Measurements from ENCODE around the gene YY1AP1. TPM values are rescaled to one million over a fixed set of nuclear protein-coding genes. Genes with fewer than 3 reads are reported as not detected.
"Not testable (repeated sequence)": the region's sequence is repeated elsewhere in the genome, so short reads cannot be mapped to it uniquely, and the experiment has no call there.

YY1AP1 gene
- total and polyA plus RNA-seq, 12 donors = 44.0 to 70.4 (median 57.6) TPM

DNA sequence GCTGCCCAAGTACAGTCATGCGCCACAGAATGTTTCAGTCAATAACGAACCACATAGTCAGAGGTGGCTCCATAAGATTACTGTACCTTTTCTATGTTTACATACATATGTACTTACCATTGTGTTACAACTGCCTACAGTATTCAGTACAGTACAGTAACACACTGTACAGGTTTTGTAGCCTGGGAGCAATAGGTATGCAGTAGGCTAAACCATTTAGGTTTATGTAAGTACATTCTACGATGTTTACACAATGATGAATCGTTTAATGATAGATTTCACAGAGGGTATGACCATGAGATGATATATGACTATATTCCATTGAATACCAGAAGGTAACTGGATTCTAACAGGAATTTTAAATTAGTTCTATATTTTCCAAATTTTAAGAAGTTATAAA is 10.5 kb downstream of the YY1AP1 start:
- no peak overlapping the region for H3K4me3 ChIP-seq
- intact Hi-C loops (cut with DNase I) = no loop called here
- 82 to 87% (median 83%) methylated on average over 4 of the region's 4 CpGs for WGBS, 4 donors
- no peaks in the 10 kb centered on the region for H3K4me1 ChIP-seq (replicated peaks in 1 of 2)
- H3K36me3 ChIP-seq (replicated peaks in 1 of 2) = peaks cover 0 to 77% of the 10 kb centered on the region in 2 donors
- no peak overlapping the region for H3K27ac ChIP-seq
- H3K9me3 ChIP-seq (replicated peaks in 1 of 3) = no peaks in the 10 kb centered on the region
- no peak for TF ChIP-seq CTCF (IDR thresholded peaks at IDR 0.05)
- TF ChIP-seq POLR2A (IDR thresholded peaks at IDR 0.05) = no peak
- no peak for DNase-seq
- no peaks in the 10 kb centered on the region for H3K27me3 ChIP-seq

GRCh38 chr1:155673003-155673402 is 15.6 kb downstream of the YY1AP1 start:
- intact Hi-C loops (cut with DNase I) = no loop called here
- Histone ChIP-seq H3K4me3 (no peak overlapping the region), H3K4me1 (replicated peaks in 1 of 2) (no peaks in the 10 kb centered on the region), H3K27me3 (no peaks in the 10 kb centered on the region), H3K9me3 (replicated peaks in 1 of 3) (no peaks in the 10 kb centered on the region), H3K36me3 (replicated peaks in 1 of 2) (peaks cover 0 to 96% of the 10 kb centered on the region in 2 donors), H3K27ac (no peak overlapping the region)
- DNase-seq = no peak
- 86 to 92% (median 90%) methylated on average over 6 of the region's 6 CpGs for WGBS, 4 donors
- no peak for TF ChIP-seq POLR2A (IDR thresholded peaks at IDR 0.05)
- TF ChIP-seq CTCF (IDR thresholded peaks at IDR 0.05) = no peak

GRCh38 chr1:155671750-155672149 is 16.8 kb downstream of the YY1AP1 start:
- Histone ChIP-seq H3K9me3 (replicated peaks in 1 of 3) (no peaks in the 10 kb centered on the region), H3K4me1 (replicated peaks in 1 of 2) (no peaks in the 10 kb centered on the region), H3K4me3 (no peak overlapping the region), H3K27ac (no peak overlapping the region), H3K27me3 (no peaks in the 10 kb centered on the region), H3K36me3 (replicated peaks in 1 of 2) (peaks cover 0 to 96% of the 10 kb centered on the region in 2 donors)
- intact Hi-C loops (cut with DNase I) = no loop called here
- no peak for DNase-seq
- WGBS, 4 donors = 93 to 95% (median 94%) methylated on average over 4 of the region's 4 CpGs
- TF ChIP-seq CTCF (IDR thresholded peaks at IDR 0.05) (no peak), POLR2A (IDR thresholded peaks at IDR 0.05) (no peak)

DNA sequence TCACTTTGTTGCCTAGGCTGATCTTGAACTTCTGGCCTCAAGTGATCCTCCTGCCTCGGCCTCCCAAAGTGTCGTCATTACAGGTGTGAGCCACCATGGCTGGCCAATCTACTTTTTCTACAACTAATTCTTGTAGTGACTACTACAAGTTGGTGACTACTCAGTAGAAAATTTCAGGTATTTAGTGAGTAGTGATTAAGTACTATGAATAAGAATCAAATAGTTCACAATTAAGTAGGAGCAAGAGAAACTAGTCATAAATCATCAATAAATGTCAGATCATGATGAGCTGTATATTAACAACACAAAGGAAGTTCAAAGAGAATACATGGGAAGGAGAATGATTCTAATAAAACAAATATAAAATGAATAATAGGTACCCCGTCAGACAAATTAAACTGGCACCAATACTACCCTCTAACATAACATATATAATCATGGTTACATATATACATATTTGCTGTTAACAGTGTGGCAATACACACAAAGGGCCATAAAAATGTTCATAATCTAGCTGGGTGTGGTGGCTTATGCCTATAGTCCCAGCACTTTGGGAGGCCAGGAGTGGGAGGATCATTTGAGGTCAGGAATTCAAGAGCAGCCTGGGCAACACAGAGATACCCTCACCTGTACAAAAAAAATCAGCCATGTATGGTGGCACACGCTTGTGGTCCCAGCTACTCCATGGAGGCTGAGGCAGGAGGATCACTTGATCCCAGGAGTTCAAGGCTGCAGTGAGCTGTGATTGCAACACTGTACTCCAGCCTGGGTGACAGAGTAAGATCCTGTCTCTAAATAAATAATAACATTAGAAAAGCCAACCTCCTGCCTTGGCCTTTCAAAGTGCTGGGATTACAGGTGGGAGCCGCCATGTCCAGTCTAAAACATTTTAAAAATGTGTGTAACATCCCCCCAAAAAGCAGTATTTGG is 19.1 kb downstream of the YY1AP1 start:
- Histone ChIP-seq H3K4me3 (no peak overlapping the region), H3K9me3 (replicated peaks in 1 of 3) (no peaks in the 10 kb centered on the region), H3K27ac (no peak overlapping the region), H3K4me1 (replicated peaks in 1 of 2) (no peaks in the 10 kb centered on the region), H3K36me3 (replicated peaks in 1 of 2) (peaks cover 0 to 95% of the 10 kb centered on the region in 2 donors), H3K27me3 (no peaks in the 10 kb centered on the region)
- no peak for DNase-seq
- no peak for TF ChIP-seq POLR2A (IDR thresholded peaks at IDR 0.05)
- TF ChIP-seq CTCF (IDR thresholded peaks at IDR 0.05) = no peak
- intact Hi-C loops (cut with DNase I) = no loop called here
- WGBS, 4 donors = 95 to 99% (median 98%) methylated on average over 5 of the region's 5 CpGs

- WGBS, 4 donors = 77 to 88% (median 80%) methylated on average over 3 of the region's 4 CpGs
- H3K4me1 ChIP-seq (replicated peaks in 1 of 2); DNase-seq; H3K9me3 ChIP-seq (replicated peaks in 1 of 3); intact Hi-C loops (cut with DNase I); H3K27ac ChIP-seq; H3K4me3 ChIP-seq; H3K27me3 ChIP-seq: not testable (repeated sequence)
- H3K36me3 ChIP-seq (replicated peaks in 1 of 2) = peaks cover 0 to 75% of the 10 kb centered on the region in 2 donors
Observed at GRCh38 chr1:155661239-155661638, 27.3 kb downstream of the YY1AP1 start.
